Measurements from ENCODE around the gene ERICH4.
"Not testable (repeated sequence)": the region's sequence is repeated elsewhere in the genome, so short reads cannot be mapped to it uniquely, and the experiment has no call there.

Gene ERICH4

DNA sequence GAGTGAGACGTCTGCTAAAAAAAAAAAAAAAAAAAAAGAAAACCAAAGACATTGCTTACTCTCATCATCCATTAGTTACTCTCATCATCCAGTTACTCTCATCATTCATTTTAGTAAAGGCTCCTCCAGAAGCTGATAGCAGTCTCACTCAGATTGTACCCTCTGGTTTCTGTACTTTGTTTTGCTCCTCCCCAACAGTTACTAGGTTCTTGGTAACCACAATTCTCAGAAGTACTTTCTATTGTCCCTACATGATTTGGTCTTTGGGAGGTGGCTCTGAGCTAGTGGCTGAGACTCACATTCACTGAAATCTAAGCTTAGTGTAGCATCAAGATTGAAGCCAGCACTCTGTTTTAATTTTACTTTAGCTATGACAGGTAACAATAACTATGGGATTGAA is 14.3 kb downstream of the ERICH4 start:
- Histone ChIP-seq H3K27me3 (peaks cover 88% of the 10 kb centered on the region), H3K27ac (no peak overlapping the region)
- TF ChIP-seq, protein P1, sequence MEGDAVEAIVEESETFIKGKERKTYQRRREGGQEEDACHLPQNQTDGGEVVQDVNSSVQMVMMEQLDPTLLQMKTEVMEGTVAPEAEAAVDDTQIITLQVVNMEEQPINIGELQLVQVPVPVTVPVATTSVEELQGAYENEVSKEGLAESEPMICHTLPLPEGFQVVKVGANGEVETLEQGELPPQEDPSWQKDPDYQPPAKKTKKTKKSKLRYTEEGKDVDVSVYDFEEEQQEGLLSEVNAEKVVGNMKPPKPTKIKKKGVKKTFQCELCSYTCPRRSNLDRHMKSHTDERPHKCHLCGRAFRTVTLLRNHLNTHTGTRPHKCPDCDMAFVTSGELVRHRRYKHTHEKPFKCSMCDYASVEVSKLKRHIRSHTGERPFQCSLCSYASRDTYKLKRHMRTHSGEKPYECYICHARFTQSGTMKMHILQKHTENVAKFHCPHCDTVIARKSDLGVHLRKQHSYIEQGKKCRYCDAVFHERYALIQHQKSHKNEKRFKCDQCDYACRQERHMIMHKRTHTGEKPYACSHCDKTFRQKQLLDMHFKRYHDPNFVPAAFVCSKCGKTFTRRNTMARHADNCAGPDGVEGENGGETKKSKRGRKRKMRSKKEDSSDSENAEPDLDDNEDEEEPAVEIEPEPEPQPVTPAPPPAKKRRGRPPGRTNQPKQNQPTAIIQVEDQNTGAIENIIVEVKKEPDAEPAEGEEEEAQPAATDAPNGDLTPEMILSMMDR (IDR thresholded peaks at IDR 0.05) = no peak

DNA sequence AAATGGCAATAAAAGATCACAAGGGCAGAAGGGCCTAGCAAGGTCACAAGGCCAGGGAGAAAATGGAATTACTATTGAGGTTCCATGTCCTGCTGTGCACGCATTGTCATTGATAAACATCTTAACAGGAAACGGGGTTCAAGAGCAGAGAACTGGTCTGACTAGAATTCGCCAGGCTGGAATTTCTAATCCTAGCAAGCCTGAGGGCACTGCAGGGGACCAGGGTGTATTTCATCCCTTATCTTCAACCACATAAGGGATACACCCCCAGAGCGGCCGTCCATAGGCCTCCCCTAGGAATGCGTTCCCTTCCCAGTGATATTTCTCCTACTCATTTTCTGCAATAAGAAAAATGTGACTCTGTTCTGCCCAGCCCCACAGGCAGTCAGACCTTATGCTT is 19.5 kb downstream of the ERICH4 start:
- Histone ChIP-seq H3K36me3 (no peaks in the 10 kb centered on the region), H3K9me3 (no peaks in the 10 kb centered on the region), H3K4me1 (ENCODE audit: control insufficient read depth in 1 of 2, insufficient read depth in 1 of 2, low read depth in 1 of 2, low read length in 1 of 2) (peaks cover 0 to 4% of the 10 kb centered on the region in 2 experiments), H3K4me3 (ENCODE audit: low read depth in 1 of 2, low read length in 1 of 2) (no peak overlapping the region), H3K27ac (no peak overlapping the region), H3K27me3 (peaks cover 100% of the 10 kb centered on the region)
- TF ChIP-seq, protein P1 (IDR thresholded peaks at IDR 0.05) = no peak

More for the DNA sequence above, 14.3 kb downstream of the ERICH4 start:
- no peaks in the 10 kb centered on the region for H3K9me3 ChIP-seq
- no peak overlapping the region for H3K4me3 ChIP-seq (ENCODE audit: low read depth in 1 of 2, low read length in 1 of 2)
- H3K4me1 ChIP-seq (ENCODE audit: control insufficient read depth in 1 of 2, insufficient read depth in 1 of 2, low read depth in 1 of 2, low read length in 1 of 2) = no peaks in the 10 kb centered on the region
- H3K36me3 ChIP-seq = no peaks in the 10 kb centered on the region

DNA sequence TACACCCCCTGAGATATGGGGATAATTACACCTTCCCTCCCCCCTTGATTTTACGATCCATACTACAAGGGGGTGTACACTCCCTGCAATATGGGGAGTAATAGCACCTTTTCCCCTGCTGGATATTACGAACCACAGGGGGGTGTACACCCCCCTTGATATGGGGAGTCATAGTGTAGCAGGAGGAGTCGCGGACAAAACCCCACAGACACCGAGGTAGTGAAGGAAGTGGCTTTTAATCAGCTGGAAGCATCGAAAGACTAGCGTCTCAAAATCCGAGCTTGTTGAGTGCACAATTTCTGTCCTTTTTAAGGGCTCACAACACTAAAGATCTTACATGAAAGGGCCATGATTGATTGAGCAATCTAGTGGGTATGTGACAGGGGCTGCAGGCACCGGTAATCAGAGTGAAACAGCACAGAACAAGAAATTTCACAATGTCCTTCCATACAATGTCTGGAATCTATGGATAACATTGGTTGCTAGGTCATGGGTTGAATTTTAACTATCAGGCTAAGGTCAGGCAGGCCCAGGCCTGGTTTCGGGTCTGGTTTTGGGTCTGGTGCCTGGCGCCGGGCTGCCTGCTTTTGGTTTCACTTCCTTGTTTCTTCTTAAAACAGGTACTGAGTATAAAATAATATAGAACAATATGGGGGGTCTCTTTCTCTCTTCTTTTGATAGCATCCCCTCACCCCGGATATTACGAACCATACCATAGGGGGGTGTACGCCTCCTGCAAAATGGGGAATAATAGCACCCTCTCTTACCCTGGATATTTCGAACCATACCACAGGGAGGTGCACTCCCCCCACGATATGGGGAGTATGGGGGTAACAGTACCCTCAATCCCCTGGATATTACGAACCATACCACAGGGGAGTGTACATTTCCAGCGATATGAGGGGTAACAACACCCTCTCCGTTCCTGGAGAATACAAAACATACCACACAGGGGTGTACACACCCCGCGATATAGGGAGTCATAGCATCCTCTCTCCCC is 20.6 kb downstream of the ERICH4 start:
- Histone ChIP-seq H3K27me3 (peaks cover 100% of the 10 kb centered on the region), H3K4me3 (ENCODE audit: low read depth in 1 of 2, low read length in 1 of 2) (peak overlapping the region; percentile 8 to 27)
- H3K36me3 ChIP-seq; H3K4me1 ChIP-seq (ENCODE audit: control insufficient read depth in 1 of 2, insufficient read depth in 1 of 2, low read depth in 1 of 2, low read length in 1 of 2); H3K9me3 ChIP-seq; H3K27ac ChIP-seq: not testable (repeated sequence)

DNA sequence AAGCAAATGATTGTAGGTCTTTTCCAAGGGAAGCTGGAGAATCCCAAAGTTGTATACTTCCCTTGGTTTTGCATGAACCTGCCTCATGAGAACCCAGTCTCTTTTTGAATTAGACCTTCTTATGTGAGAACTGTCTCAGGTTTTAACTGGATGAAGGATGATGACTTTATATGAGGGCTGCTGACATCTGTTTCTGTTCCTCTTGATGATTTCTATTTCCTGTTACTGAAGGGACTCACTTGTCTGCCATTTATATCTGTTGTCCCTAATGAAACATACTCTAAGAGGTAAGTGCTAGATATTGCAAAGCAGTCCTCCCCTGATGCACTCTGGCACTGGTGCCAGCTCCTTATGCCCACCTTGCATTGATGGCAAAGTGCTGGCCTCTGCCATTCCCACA is 33.6 kb downstream of the ERICH4 start:
- Histone ChIP-seq H3K4me3 (ENCODE audit: low read depth in 1 of 2, low read length in 1 of 2) (no peak overlapping the region), H3K36me3 (no peaks in the 10 kb centered on the region), H3K27ac (no peak overlapping the region), H3K9me3 (no peaks in the 10 kb centered on the region), H3K4me1 (ENCODE audit: control insufficient read depth in 1 of 2, insufficient read depth in 1 of 2, low read depth in 1 of 2, low read length in 1 of 2) (no peaks in the 10 kb centered on the region), H3K27me3 (peaks cover 94% of the 10 kb centered on the region)
- TF ChIP-seq, protein P1 (IDR thresholded peaks at IDR 0.05) = no peak

DNA sequence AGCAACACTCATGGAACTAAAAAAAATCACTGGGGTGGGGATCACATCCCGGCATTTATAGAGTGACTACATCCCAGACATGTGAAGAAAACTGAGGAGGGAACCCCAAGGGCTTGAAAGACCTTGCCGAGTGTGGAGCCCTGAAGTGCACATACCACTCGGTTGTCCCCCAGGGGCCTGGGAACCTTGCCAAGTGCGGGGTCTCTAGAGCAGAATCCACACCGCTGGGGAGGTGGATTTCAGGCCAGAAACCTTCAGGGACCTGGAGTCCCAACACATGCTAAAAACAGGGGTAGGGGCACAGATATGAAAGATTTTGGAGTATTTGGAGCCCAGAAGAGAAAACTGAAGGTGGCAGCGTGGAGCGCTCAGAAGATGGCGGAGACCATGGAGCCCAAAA is 35.2 kb downstream of the ERICH4 start:
- Histone ChIP-seq H3K4me1 (ENCODE audit: control insufficient read depth in 1 of 2, insufficient read depth in 1 of 2, low read depth in 1 of 2, low read length in 1 of 2) (no peaks in the 10 kb centered on the region), H3K4me3 (ENCODE audit: low read depth in 1 of 2, low read length in 1 of 2) (no peak overlapping the region), H3K36me3 (no peaks in the 10 kb centered on the region), H3K9me3 (no peaks in the 10 kb centered on the region), H3K27me3 (peaks cover 92% of the 10 kb centered on the region), H3K27ac (no peak overlapping the region)
- TF ChIP-seq, protein P1 (IDR thresholded peaks at IDR 0.05) = no peak

Measured in neutrophil (primary cell).